Measurements from ENCODE around the gene CNGB1. TPM values are rescaled to one million over a fixed set of nuclear protein-coding genes. Genes with fewer than 3 reads are reported as not detected.

Gene CNGB1
- total RNA-seq, 1 experiment from 2014 or later = not detected

GRCh38 chr16:57937861-57938260 lies 33.1 kb downstream of the CNGB1 start (continued):
- TF ChIP-seq, protein P1, sequence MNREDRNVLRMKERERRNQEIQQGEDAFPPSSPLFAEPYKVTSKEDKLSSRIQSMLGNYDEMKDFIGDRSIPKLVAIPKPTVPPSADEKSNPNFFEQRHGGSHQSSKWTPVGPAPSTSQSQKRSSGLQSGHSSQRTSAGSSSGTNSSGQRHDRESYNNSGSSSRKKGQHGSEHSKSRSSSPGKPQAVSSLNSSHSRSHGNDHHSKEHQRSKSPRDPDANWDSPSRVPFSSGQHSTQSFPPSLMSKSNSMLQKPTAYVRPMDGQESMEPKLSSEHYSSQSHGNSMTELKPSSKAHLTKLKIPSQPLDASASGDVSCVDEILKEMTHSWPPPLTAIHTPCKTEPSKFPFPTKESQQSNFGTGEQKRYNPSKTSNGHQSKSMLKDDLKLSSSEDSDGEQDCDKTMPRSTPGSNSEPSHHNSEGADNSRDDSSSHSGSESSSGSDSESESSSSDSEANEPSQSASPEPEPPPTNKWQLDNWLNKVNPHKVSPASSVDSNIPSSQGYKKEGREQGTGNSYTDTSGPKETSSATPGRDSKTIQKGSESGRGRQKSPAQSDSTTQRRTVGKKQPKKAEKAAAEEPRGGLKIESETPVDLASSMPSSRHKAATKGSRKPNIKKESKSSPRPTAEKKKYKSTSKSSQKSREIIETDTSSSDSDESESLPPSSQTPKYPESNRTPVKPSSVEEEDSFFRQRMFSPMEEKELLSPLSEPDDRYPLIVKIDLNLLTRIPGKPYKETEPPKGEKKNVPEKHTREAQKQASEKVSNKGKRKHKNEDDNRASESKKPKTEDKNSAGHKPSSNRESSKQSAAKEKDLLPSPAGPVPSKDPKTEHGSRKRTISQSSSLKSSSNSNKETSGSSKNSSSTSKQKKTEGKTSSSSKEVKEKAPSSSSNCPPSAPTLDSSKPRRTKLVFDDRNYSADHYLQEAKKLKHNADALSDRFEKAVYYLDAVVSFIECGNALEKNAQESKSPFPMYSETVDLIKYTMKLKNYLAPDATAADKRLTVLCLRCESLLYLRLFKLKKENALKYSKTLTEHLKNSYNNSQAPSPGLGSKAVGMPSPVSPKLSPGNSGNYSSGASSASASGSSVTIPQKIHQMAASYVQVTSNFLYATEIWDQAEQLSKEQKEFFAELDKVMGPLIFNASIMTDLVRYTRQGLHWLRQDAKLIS (CRISPR knock-in tag; IDR thresholded peaks at IDR 0.05; ENCODE audit: borderline replicate concordance) = no peak
- TF ChIP-seq, protein P2, sequence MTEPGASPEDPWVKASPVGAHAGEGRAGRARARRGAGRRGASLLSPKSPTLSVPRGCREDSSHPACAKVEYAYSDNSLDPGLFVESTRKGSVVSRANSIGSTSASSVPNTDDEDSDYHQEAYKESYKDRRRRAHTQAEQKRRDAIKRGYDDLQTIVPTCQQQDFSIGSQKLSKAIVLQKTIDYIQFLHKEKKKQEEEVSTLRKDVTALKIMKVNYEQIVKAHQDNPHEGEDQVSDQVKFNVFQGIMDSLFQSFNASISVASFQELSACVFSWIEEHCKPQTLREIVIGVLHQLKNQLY (CRISPR knock-in tag; IDR thresholded peaks at IDR 0.05) = no peak
- TF ChIP-seq ATF6 (CRISPR knock-in tag; IDR thresholded peaks at IDR 0.05) (no peak), TP53 (CRISPR knock-in tag; IDR thresholded peaks at IDR 0.05) (no peak), ZNF219 (CRISPR knock-in tag; IDR thresholded peaks at IDR 0.05; ENCODE audit: borderline replicate concordance) (no peak), KAT7 (CRISPR knock-in tag; IDR thresholded peaks at IDR 0.05; ENCODE audit: borderline replicate concordance) (no peak), SMAD3 (CRISPR knock-in tag; IDR thresholded peaks at IDR 0.05; ENCODE audit: borderline replicate concordance) (no peak), JAZF1 (CRISPR knock-in tag; IDR thresholded peaks at IDR 0.05) (no peak)
- TF ChIP-seq, protein P3, sequence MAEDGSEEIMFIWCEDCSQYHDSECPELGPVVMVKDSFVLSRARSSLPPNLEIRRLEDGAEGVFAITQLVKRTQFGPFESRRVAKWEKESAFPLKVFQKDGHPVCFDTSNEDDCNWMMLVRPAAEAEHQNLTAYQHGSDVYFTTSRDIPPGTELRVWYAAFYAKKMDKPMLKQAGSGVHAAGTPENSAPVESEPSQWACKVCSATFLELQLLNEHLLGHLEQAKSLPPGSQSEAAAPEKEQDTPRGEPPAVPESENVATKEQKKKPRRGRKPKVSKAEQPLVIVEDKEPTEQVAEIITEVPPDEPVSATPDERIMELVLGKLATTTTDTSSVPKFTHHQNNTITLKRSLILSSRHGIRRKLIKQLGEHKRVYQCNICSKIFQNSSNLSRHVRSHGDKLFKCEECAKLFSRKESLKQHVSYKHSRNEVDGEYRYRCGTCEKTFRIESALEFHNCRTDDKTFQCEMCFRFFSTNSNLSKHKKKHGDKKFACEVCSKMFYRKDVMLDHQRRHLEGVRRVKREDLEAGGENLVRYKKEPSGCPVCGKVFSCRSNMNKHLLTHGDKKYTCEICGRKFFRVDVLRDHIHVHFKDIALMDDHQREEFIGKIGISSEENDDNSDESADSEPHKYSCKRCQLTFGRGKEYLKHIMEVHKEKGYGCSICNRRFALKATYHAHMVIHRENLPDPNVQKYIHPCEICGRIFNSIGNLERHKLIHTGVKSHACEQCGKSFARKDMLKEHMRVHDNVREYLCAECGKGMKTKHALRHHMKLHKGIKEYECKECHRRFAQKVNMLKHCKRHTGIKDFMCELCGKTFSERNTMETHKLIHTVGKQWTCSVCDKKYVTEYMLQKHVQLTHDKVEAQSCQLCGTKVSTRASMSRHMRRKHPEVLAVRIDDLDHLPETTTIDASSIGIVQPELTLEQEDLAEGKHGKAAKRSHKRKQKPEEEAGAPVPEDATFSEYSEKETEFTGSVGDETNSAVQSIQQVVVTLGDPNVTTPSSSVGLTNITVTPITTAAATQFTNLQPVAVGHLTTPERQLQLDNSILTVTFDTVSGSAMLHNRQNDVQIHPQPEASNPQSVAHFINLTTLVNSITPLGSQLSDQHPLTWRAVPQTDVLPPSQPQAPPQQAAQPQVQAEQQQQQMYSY (CRISPR knock-in tag; IDR thresholded peaks at IDR 0.05) = no peak

- Mint-ChIP-seq H3K9me3 (no peaks in the 10 kb centered on the region), H3K4me1 (no peaks in the 10 kb centered on the region), H3K27me3 (ENCODE audit: low read depth) (no peaks in the 10 kb centered on the region), H3K27ac (no peak overlapping the region), H3K36me3 (no peaks in the 10 kb centered on the region), H3K4me3 (no peak overlapping the region)
- no peak for DNase-seq (ENCODE audit: low spot score)
- no peak for ATAC-seq
- ChIA-PET CTCF (interaction anchor here (0.8 kb wide), 1 partner anchor 10 kb away, joined by 3 read pairs; no protein-coding TSS in a partner anchor), POLR2A (no interaction called here)
- TF ChIP-seq SOX15 (CRISPR knock-in tag; IDR thresholded peaks at IDR 0.05) (no peak), ZNF512 (CRISPR knock-in tag; IDR thresholded peaks at IDR 0.05; ENCODE audit: borderline replicate concordance) (no peak), IRF2 (CRISPR knock-in tag; IDR thresholded peaks at IDR 0.05; ENCODE audit: borderline replicate concordance, low read depth) (no peak), ZBTB21 (CRISPR knock-in tag; IDR thresholded peaks at IDR 0.05; ENCODE audit: borderline replicate concordance) (no peak), ELF4 (CRISPR knock-in tag; IDR thresholded peaks at IDR 0.05; ENCODE audit: low read depth) (no peak), ZNF232 (CRISPR knock-in tag; IDR thresholded peaks at IDR 0.05) (no peak), TEAD1 (CRISPR knock-in tag; IDR thresholded peaks at IDR 0.05) (no peak)
- TF ChIP-seq, protein P4, sequence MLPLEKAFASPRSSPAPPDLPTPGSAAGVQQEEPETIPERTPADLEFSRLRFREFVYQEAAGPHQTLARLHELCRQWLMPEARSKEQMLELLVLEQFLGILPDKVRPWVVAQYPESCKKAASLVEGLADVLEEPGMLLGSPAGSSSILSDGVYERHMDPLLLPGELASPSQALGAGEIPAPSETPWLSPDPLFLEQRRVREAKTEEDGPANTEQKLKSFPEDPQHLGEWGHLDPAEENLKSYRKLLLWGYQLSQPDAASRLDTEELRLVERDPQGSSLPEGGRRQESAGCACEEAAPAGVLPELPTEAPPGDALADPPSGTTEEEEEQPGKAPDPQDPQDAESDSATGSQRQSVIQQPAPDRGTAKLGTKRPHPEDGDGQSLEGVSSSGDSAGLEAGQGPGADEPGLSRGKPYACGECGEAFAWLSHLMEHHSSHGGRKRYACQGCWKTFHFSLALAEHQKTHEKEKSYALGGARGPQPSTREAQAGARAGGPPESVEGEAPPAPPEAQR (CRISPR knock-in tag; IDR thresholded peaks at IDR 0.05) = no peak
- TF ChIP-seq, protein P2 (CRISPR knock-in tag; IDR thresholded peaks at IDR 0.05) = no peak
- TF ChIP-seq, protein P1 (CRISPR knock-in tag; IDR thresholded peaks at IDR 0.05; ENCODE audit: borderline replicate concordance) = no peak
Observed at GRCh38 chr16:57935904-57936303, 35.0 kb downstream of the CNGB1 start.

Measured in WTC11 (cell line).